Measurements from ENCODE around the gene TYSND1. TPM values are rescaled to one million over a fixed set of nuclear protein-coding genes. Genes with fewer than 3 reads are reported as not detected.

The TYSND1 gene
- total RNA-seq, 1 experiment from 2014 or later = 78.2 TPM

- no TSS peak for BruUV-seq (replicated peaks)
- Histone ChIP-seq H3K4me1 (ENCODE audit: insufficient read depth, low read length) (no peaks in the 10 kb centered on the region), H3K4me3 (ENCODE audit: low read length) (no peak overlapping the region), H3K79me2 (ENCODE audit: low read length) (no peaks in the 10 kb centered on the region), H3K27me3 (ENCODE audit: low read length) (no peaks in the 10 kb centered on the region), H3F3A (ENCODE audit: low read length, unreplicated experiment) (no peaks in the 10 kb centered on the region), H3K9me2 (replicated peaks; ENCODE audit: low read length) (no peaks in the 10 kb centered on the region), H3K36me3 (ENCODE audit: low read depth, low read length) (peaks cover 4% of the 10 kb centered on the region; the same call in 1 of the 2 replicates), H3K4me2 (ENCODE audit: low read length) (no peak overlapping the region), H3K27ac (ENCODE audit: low read length) (no peak overlapping the region), H3K9me3 (ENCODE audit: low read length) (no peaks in the 10 kb centered on the region), H3K9ac (ENCODE audit: low read length) (no peak overlapping the region), H2AFZ (ENCODE audit: low read length) (no peak overlapping the region), H4K20me1 (ENCODE audit: low read length) (no peaks in the 10 kb centered on the region)
- ChIA-PET CTCF (no interaction called here), POLR2A (ENCODE audit: unreplicated experiment) (no interaction called here)
- no peak for TF ChIP-seq EZH2phosphoT487 (IDR thresholded peaks at IDR 0.05; ENCODE audit: borderline replicate concordance, low read length)
- no peak for TF ChIP-seq CTCF (conservative IDR thresholded peaks at IDR 0.05; ENCODE audit: low read depth, low read length)
- no peak for TF ChIP-seq EZH2 (IDR thresholded peaks at IDR 0.05; ENCODE audit: low read length, unreplicated experiment)
- intact Hi-C loops (cut with micrococcal nuclease) = no loop called here
- DNase-seq = no peak
- no peak for ATAC-seq
Observed at GRCh38 chr10:70090951-70091350, 55.5 kb downstream of the TYSND1 start.

GRCh38 chr10:70090013-70090412 lies 56.5 kb downstream of the TYSND1 start:
- no peaks in the 10 kb centered on the region for H3K27me3 ChIP-seq (ENCODE audit: low read length)
- DNase-seq (no peak), ATAC-seq (peak; percentile 42; the same call in 1 of the 2 replicates)
- no peak overlapping the region for H3K9ac ChIP-seq (ENCODE audit: low read length)
- H3K4me1 ChIP-seq (ENCODE audit: insufficient read depth, low read length) = no peaks in the 10 kb centered on the region
- no peaks in the 10 kb centered on the region for H3K9me2 ChIP-seq (replicated peaks; ENCODE audit: low read length)
- ChIA-PET CTCF (no interaction called here), POLR2A (ENCODE audit: unreplicated experiment) (no interaction called here)
- H3K4me3 ChIP-seq (ENCODE audit: low read length) = no peak overlapping the region
- H3F3A ChIP-seq (ENCODE audit: low read length, unreplicated experiment) = no peaks in the 10 kb centered on the region
- H4K20me1 ChIP-seq (ENCODE audit: low read length) = no peaks in the 10 kb centered on the region
- no peak for TF ChIP-seq EZH2phosphoT487 (IDR thresholded peaks at IDR 0.05; ENCODE audit: borderline replicate concordance, low read length)
- TF ChIP-seq CTCF (conservative IDR thresholded peaks at IDR 0.05; ENCODE audit: low read depth, low read length) = no peak
- TF ChIP-seq EZH2 (IDR thresholded peaks at IDR 0.05; ENCODE audit: low read length, unreplicated experiment) = no peak
- no peaks in the 10 kb centered on the region for H3K79me2 ChIP-seq (ENCODE audit: low read length)
- H3K36me3 ChIP-seq (ENCODE audit: low read depth, low read length) = no peaks in the 10 kb centered on the region; the same call in 1 of the 2 replicates
- H3K4me2 ChIP-seq (ENCODE audit: low read length) = no peak overlapping the region
- H2AFZ ChIP-seq (ENCODE audit: low read length) = no peak overlapping the region
- no TSS peak for BruUV-seq (replicated peaks)
- no peak overlapping the region for H3K27ac ChIP-seq (ENCODE audit: low read length)
- intact Hi-C loops (cut with micrococcal nuclease) = no loop called here
- H3K9me3 ChIP-seq (ENCODE audit: low read length) = no peaks in the 10 kb centered on the region

- H3K9ac ChIP-seq (ENCODE audit: low read length) = no peak overlapping the region
- DNase-seq (no peak), ATAC-seq (no peak)
- no peak overlapping the region for H3K4me3 ChIP-seq (ENCODE audit: low read length)
- H3K4me2 ChIP-seq (ENCODE audit: low read length) = no peak overlapping the region
- ChIA-PET POLR2A (ENCODE audit: unreplicated experiment) (no interaction called here), CTCF (no interaction called here)
- no peaks in the 10 kb centered on the region for H3K27me3 ChIP-seq (ENCODE audit: low read length)
- no peaks in the 10 kb centered on the region for H3K4me1 ChIP-seq (ENCODE audit: insufficient read depth, low read length)
- H4K20me1 ChIP-seq (ENCODE audit: low read length) = no peaks in the 10 kb centered on the region
- TF ChIP-seq EZH2phosphoT487 (IDR thresholded peaks at IDR 0.05; ENCODE audit: borderline replicate concordance, low read length) = no peak
- no peak for TF ChIP-seq EZH2 (IDR thresholded peaks at IDR 0.05; ENCODE audit: low read length, unreplicated experiment)
- TF ChIP-seq CTCF (conservative IDR thresholded peaks at IDR 0.05; ENCODE audit: low read depth, low read length) = no peak
- no TSS peak for BruUV-seq (replicated peaks)
- H3K27ac ChIP-seq (ENCODE audit: low read length) = no peak overlapping the region
- no peaks in the 10 kb centered on the region for H3K79me2 ChIP-seq (ENCODE audit: low read length)
- H3K36me3 ChIP-seq (ENCODE audit: low read depth, low read length) = no peaks in the 10 kb centered on the region; the same call in 1 of the 2 replicates
- H3K9me2 ChIP-seq (replicated peaks; ENCODE audit: low read length) = no peaks in the 10 kb centered on the region
- no peaks in the 10 kb centered on the region for H3K9me3 ChIP-seq (ENCODE audit: low read length)
- intact Hi-C loops (cut with micrococcal nuclease) = no loop called here
- H2AFZ ChIP-seq (ENCODE audit: low read length) = no peak overlapping the region
- no peaks in the 10 kb centered on the region for H3F3A ChIP-seq (ENCODE audit: low read length, unreplicated experiment)
Observed at GRCh38 chr10:70088308-70088698, 58.2 kb downstream of the TYSND1 start.

Other genes starting within 250 kb of the TYSND1 start
- 86.7 and 103 TPM in 2 replicates for gene MACROH2A2, start 93.9 kb downstream of the TYSND1 start, total RNA-seq (2014; rRNA removed)
- 29.2 and 39.0 TPM in 2 replicates for gene AIFM2, start 13.9 kb downstream of the TYSND1 start, total RNA-seq (2014; rRNA removed)
- gene SAR1A, start 23.8 kb upstream of the TYSND1 start, total RNA-seq (2014; rRNA removed) = 161 and 213 TPM in 2 replicates
- gene PPA1, start 86.7 kb upstream of the TYSND1 start, total RNA-seq (2014; rRNA removed) = 392 and 440 TPM in 2 replicates
- gene NPFFR1, start 137.3 kb upstream of the TYSND1 start, total RNA-seq (2014; rRNA removed) = not detected in 2 replicates
- gene LRRC20, start 235.9 kb upstream of the TYSND1 start, total RNA-seq (2014; rRNA removed) = 58.7 and 59.0 TPM in 2 replicates

Measured in PC-3 (cell line).